Measurements from ENCODE around the gene PHLDB2. TPM values are rescaled to one million over a fixed set of nuclear protein-coding genes. Genes with fewer than 3 reads are reported as not detected.
"Not testable (repeated sequence)": the region's sequence is repeated elsewhere in the genome, so short reads cannot be mapped to it uniquely, and the experiment has no call there.

Gene PHLDB2
- 1.4 TPM for polyA plus RNA-seq

DNA sequence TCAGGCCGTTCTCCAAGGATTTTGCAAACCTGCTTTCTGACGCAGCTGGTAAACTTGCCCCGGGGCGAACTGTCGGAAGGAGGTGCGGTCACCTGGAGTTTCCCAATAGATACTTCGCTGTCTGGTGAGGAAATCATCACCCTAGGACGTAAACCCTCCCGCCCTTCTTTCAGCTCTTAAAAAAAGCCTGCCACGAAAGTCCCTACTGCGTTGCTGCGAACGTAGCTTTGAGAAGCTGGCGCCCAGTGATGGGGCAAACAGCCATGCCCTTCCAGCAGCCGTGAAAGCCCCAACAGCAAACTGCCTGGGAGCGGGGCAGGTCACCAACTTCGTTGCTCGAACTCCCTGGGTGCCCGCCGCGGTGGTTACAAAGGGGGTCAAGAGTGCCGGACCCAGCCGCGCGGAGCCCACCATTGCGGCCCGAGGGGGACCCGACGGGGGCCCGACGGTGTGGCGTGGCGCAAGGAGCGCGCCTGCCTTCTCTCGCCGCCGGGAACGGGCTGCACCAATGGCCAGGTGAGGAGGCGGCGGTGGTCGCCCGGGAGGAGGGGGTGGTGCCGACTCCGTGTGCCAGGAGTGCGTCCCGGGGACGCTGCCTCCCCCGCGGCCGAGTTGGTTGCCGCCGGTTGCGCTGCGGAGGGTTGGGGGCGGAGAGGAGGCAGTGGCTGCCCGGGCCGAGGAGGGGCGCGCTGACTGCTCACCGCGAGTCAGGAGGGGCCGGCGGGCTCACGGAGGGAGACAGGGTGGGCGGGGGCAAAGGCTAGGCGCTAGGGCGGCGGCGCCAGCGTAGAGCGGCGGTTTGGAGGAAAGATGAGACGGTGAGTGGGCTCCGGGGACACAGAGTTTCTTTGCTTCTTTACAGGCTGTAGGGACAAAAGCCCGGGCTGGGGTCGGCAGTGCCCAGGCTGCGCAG lies at the start of gene PHLDB2:
PHLDB2 (plus strand) TSS at position 205 of the 913 bp plus-strand sequence. CDS start 24,813 bp downstream, outside the sequence.
- Mint-ChIP-seq H3K4me3 (peak within 1 kb of the TSS; percentile 91 to 99 (median 96)), H3K4me1 (peaks cover 5 to 13% (median 10%) of the 10 kb centered on the region in 3 donors), H3K9me3 (no peaks in the 10 kb centered on the region), H3K27me3 (peaks cover 27% of the 10 kb centered on the region), H3K36me3 (no peaks in the 10 kb centered on the region), H3K27ac (peak within 1 kb of the TSS; percentile 44 to 85 (median 83))

GRCh38 chr3:111810909-111811308 lies 48.2 kb upstream of the PHLDB2 start:
- peaks cover 2% of the 10 kb centered on the region for H3K27me3 Mint-ChIP-seq
- peaks cover 0 to 10% (median 7%) of the 10 kb centered on the region in 3 donors for H3K9me3 Mint-ChIP-seq
- H3K4me1 Mint-ChIP-seq = no peaks in the 10 kb centered on the region
- H3K4me3 Mint-ChIP-seq = no peak overlapping the region
- no peaks in the 10 kb centered on the region for H3K36me3 Mint-ChIP-seq
- no peak overlapping the region for H3K27ac Mint-ChIP-seq

DNA sequence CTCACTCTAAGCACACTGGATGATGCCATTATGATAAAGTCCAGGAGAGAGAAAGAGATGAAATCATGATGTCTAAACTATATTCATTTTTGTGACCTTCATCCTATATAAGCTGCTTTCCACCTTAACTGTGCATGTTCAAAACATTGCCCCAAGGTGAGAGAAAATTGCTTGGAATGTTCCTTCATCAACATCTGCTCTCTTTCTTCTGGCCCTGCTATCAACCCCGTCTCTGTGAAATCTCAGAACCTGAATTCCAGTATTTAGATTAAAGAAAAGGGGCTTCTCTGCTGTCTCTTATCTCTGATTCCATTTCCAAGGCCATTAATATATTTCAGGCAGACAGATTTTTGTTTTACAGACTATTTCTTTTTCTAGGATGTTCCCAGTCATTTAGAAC lies 47.3 kb upstream of the PHLDB2 start:
- Mint-ChIP-seq H3K36me3 (peaks cover 2% of the 10 kb centered on the region), H3K4me3 (no peak overlapping the region), H3K27ac (no peak overlapping the region), H3K27me3 (peaks cover 2% of the 10 kb centered on the region), H3K4me1 (no peaks in the 10 kb centered on the region), H3K9me3 (peaks cover 0 to 12% (median 10%) of the 10 kb centered on the region in 3 donors)

- H3K27me3 Mint-ChIP-seq = no peaks in the 10 kb centered on the region
- peaks cover 2% of the 10 kb centered on the region for H3K36me3 Mint-ChIP-seq
- peaks cover 0 to 15% (median 10%) of the 10 kb centered on the region in 3 donors for H3K9me3 Mint-ChIP-seq
- H3K4me1 Mint-ChIP-seq = no peaks in the 10 kb centered on the region
- H3K4me3 Mint-ChIP-seq = no peak overlapping the region
- no peak overlapping the region for H3K27ac Mint-ChIP-seq
Observed at GRCh38 chr3:111812701-111813100, 46.4 kb upstream of the PHLDB2 start.

DNA sequence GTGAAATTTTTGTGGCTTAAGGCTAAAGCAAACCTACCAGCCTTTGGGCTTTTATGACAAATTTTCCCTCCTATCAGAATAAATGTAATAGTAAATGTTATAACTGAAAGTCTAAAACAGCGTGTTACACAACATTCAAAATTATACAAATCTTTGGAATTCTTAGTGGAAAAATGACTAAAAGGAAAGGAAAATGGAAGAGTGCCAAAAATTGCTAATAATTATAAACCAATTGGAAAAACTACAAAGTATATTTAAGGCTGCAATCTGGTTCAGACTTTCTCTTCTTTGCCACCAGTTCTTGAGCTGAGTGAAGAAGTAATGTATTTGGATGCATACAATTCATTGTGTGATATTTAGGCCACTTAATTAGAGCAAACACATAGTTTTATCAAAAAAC lies 45.6 kb upstream of the PHLDB2 start:
- H3K4me1 Mint-ChIP-seq = no peaks in the 10 kb centered on the region

DNA sequence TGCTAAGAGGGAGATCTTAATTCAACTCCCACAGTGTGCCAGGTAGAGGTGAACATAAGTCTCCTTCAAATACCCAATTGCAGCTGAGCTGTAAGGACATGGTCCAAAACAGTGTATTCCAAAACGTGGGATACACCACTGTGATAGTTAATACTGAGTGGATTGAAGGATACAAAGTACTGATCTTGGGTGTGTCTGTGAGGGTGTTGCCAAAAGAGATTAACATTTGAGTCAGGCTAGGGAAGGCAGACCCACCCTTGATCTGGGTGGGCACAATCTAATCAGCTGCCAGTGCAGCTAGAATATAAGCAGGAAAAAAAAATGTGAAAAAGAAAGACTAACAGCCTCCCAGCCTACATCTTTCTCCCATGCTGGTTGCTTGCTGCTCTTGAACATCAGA lies 45.1 kb upstream of the PHLDB2 start:
- no peak overlapping the region for H3K4me3 Mint-ChIP-seq
- no peak overlapping the region for H3K27ac Mint-ChIP-seq
- peaks cover 2% of the 10 kb centered on the region for H3K36me3 Mint-ChIP-seq
- H3K27me3 Mint-ChIP-seq = no peaks in the 10 kb centered on the region
- no peaks in the 10 kb centered on the region for H3K4me1 Mint-ChIP-seq
- peaks cover 0 to 15% (median 10%) of the 10 kb centered on the region in 3 donors for H3K9me3 Mint-ChIP-seq

More for the DNA sequence above, 45.6 kb upstream of the PHLDB2 start:
- Mint-ChIP-seq H3K36me3 (peaks cover 2% of the 10 kb centered on the region), H3K9me3 (peaks cover 0 to 15% (median 10%) of the 10 kb centered on the region in 3 donors), H3K27me3 (no peaks in the 10 kb centered on the region), H3K27ac (no peak overlapping the region), H3K4me3 (no peak overlapping the region)

DNA sequence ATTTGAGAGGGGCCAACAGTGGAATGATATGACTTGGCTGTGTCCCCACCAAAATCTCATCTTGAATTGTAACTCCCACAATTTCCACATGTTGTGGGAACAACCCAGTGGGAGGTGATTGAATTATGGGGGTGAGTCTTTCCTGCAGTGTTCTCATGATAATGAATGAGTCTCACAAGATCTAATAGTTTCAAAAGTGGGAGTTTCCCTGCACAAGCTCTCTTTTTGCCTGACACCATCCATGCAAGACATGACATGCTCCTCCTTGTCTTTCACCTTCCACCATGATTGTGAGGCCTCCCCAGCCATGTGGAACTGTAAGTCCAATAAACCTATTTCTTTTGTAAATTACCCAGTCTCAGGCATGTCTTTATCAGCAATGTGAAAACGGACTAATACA lies 42.3 kb upstream of the PHLDB2 start:
- H3K27me3 Mint-ChIP-seq, H3K4me1 Mint-ChIP-seq, H3K36me3 Mint-ChIP-seq, H3K4me3 Mint-ChIP-seq, H3K27ac Mint-ChIP-seq: not testable (repeated sequence)
- H3K9me3 Mint-ChIP-seq = peaks cover 0 to 19% (median 15%) of the 10 kb centered on the region in 3 donors

DNA sequence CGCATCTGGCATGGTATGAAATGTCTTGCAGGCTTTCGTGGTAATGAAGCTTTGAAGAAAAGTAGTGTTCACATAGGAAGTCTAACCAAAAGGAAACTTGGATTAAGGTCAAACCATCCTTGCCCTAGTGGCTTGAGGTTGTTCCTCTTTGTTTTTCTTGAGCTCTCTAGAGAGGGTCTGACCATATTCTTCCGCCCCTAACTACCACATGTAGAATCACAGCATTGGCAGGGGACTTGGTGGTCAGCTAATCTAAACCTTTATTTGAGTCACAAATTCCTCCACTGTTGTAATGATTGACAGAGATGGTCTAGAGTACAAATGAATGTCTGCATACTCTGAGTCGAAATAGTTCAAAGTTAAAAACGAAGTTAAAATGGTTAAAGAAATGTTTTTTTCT lies 39.1 kb upstream of the PHLDB2 start:
- Mint-ChIP-seq H3K4me1 (no peaks in the 10 kb centered on the region), H3K27ac (no peak overlapping the region), H3K9me3 (peaks cover 0 to 19% (median 15%) of the 10 kb centered on the region in 3 donors), H3K36me3 (peaks cover 5% of the 10 kb centered on the region), H3K27me3 (no peaks in the 10 kb centered on the region), H3K4me3 (no peak overlapping the region)

- H3K4me3 Mint-ChIP-seq = no peak overlapping the region
- peaks cover 5% of the 10 kb centered on the region for H3K36me3 Mint-ChIP-seq
- H3K27ac Mint-ChIP-seq = no peak overlapping the region
- H3K27me3 Mint-ChIP-seq = no peaks in the 10 kb centered on the region
- H3K4me1 Mint-ChIP-seq = no peaks in the 10 kb centered on the region
- peaks cover 0 to 12% (median 10%) of the 10 kb centered on the region in 3 donors for H3K9me3 Mint-ChIP-seq
Observed at GRCh38 chr3:111820651-111821050, 38.4 kb upstream of the PHLDB2 start.

DNA sequence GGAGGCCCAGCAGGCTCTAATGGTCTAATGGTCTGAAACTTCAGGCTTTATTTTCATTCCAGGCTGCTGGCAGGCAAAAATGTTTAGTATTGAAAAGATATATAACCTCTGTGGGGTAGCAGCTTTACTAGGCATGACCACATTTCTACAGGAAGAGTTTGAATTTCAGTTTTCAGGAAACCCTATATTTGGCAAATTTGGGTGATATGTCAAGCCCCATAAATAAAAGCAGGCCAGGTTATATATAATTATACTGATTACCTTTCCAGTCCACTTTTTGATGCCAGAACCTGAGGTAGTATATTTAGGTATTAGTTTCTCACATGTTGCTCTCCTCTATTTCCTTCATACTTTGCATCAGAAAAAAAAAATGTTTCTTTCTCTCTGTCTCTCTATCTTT lies 37.2 kb upstream of the PHLDB2 start:
- peaks cover 0 to 2% (median 0%) of the 10 kb centered on the region in 3 donors for H3K4me1 Mint-ChIP-seq
- H3K36me3 Mint-ChIP-seq = peaks cover 3% of the 10 kb centered on the region
- H3K9me3 Mint-ChIP-seq = peaks cover 0 to 9% (median 3%) of the 10 kb centered on the region in 3 donors
- peaks cover 3% of the 10 kb centered on the region for H3K27me3 Mint-ChIP-seq
- no peak overlapping the region for H3K27ac Mint-ChIP-seq
- H3K4me3 Mint-ChIP-seq = no peak overlapping the region

DNA sequence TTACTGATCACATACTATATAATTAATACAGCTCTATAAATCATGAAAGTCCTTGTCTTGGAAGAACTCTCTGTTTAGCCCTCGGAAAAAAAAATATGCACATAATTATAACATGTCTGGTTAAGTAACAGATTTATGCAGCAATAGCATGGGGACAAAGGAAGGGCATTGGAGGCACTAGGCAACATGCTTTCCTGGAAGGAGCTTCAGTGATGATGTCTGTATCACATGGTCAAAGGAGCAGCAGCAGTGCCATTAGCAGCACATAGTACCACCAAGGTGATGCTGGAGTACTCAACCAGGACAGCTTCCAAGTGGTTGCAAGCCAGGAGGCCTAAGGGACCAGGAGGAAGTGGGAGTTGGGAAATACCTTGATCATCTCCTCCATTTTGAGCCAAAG lies 36.3 kb upstream of the PHLDB2 start:
- H3K27me3 Mint-ChIP-seq = peaks cover 3% of the 10 kb centered on the region
- peaks cover 0 to 9% (median 0%) of the 10 kb centered on the region in 3 donors for H3K9me3 Mint-ChIP-seq
- no peak overlapping the region for H3K4me3 Mint-ChIP-seq
- peaks cover 3% of the 10 kb centered on the region for H3K36me3 Mint-ChIP-seq
- H3K27ac Mint-ChIP-seq = no peak overlapping the region
- peaks cover 0 to 2% (median 0%) of the 10 kb centered on the region in 3 donors for H3K4me1 Mint-ChIP-seq

DNA sequence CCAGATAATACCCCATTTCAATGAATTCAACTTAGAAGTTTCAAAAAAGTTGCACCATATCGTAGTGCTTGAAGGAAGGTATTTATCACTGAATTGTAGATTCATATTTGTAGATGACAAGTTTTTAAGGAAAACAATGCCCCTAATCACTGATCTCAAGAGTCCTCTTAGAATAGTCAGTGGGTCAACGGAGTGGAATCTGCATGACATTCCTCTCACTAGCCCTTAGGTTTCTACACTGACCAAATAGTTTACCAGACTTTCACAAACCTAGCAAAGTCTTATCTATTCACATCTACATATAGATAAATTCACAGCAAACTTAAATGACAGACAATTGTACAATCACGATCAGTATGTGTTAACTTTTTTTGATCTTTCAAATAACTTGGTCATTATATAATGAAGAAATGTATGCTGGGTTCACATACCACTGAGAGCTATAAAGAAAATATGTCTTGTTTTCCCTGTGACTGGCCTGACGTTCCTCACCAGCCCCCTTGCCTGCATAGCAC lies 35.7 kb upstream of the PHLDB2 start:
- H3K27ac Mint-ChIP-seq = no peak overlapping the region

DNA sequence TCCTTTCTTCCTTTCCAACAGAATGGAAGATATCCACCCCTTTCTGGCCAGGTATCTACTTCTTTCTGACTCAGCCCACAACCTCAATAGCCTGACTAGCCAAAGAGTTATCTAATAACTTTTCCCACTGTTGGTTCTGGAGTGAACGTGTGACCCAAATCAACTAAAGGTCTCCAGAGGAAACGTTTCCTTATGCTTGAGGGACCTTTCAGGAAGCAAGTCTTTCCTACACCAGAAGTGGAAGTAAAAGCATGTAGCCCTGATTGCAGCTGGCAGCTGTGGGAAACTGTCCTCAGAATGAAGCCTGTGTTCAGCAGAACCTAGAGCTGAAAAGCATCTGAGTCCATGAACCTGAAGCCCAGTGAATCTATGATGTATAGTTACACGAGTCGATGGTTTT lies 34.7 kb upstream of the PHLDB2 start:
- peaks cover 0 to 2% (median 0%) of the 10 kb centered on the region in 3 donors for H3K4me1 Mint-ChIP-seq
- H3K27ac Mint-ChIP-seq = no peak overlapping the region
- H3K4me3 Mint-ChIP-seq = no peak overlapping the region
- H3K36me3 Mint-ChIP-seq = peaks cover 3% of the 10 kb centered on the region
- H3K27me3 Mint-ChIP-seq = peaks cover 3% of the 10 kb centered on the region
- H3K9me3 Mint-ChIP-seq = peaks cover 0 to 7% (median 0%) of the 10 kb centered on the region in 3 donors

More for the DNA sequence above, 35.7 kb upstream of the PHLDB2 start:
- peaks cover 3% of the 10 kb centered on the region for H3K36me3 Mint-ChIP-seq
- H3K9me3 Mint-ChIP-seq = peaks cover 0 to 9% (median 0%) of the 10 kb centered on the region in 3 donors
- peaks cover 3% of the 10 kb centered on the region for H3K27me3 Mint-ChIP-seq
- H3K4me3 Mint-ChIP-seq = no peak overlapping the region
- peaks cover 0 to 2% (median 0%) of the 10 kb centered on the region in 3 donors for H3K4me1 Mint-ChIP-seq

DNA sequence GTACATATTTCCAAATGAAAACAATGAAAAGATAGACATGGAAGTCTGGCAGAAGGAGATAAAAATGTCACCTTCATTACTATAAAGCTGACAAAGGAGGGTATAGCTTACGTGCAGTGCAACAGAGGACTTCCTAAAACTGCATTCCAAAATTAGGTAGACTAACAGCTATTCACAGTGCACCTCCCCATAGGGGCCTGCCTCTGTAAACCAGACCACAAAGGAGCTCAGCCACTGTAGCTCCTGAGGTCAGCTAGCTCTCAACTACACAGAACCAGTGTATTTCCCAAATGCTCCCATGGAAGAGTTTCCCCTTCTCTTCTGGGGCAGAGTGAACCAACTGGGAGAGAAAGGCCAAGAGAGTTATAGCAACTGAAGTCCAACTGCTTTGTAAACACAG lies 31.2 kb upstream of the PHLDB2 start:
- Mint-ChIP-seq H3K4me3 (no peak overlapping the region), H3K9me3 (no peaks in the 10 kb centered on the region), H3K27me3 (peaks cover 3% of the 10 kb centered on the region), H3K4me1 (peaks cover 0 to 2% (median 0%) of the 10 kb centered on the region in 3 donors), H3K36me3 (peaks cover 3% of the 10 kb centered on the region), H3K27ac (no peak overlapping the region)

- H3K9me3 Mint-ChIP-seq = no peaks in the 10 kb centered on the region
- peaks cover 3% of the 10 kb centered on the region for H3K27me3 Mint-ChIP-seq
- H3K4me1 Mint-ChIP-seq = peaks cover 0 to 2% (median 0%) of the 10 kb centered on the region in 3 donors
- H3K27ac Mint-ChIP-seq = no peak overlapping the region
- no peak overlapping the region for H3K4me3 Mint-ChIP-seq
- peaks cover 3% of the 10 kb centered on the region for H3K36me3 Mint-ChIP-seq
Observed at GRCh38 chr3:111828530-111828929, 30.5 kb upstream of the PHLDB2 start.
